WTC11 (cell line): ENCODE measurements around the gene CLDN6.

Experiments
- ATF3 ChIP-seq: sonication (generic); formaldehyde crosslinking; conservative IDR thresholded peaks from 2 replicates; pipeline ENCODE4 v1.8.1; 2022; ENCODE audit warnings: mild to moderate bottlenecking, missing genetic modification reagents
- CTCF ChIP-seq: fragments of 200-600 bp; IDR thresholded peaks from 2 replicates; pipeline ENCODE4 v1.8.0; 2022; ENCODE audit warnings: antibody characterized with exemption
- PRDM15 ChIP-seq: sonication (generic); formaldehyde crosslinking; IDR thresholded peaks from 2 replicates; pipeline ENCODE4 v1.8.0; 2022; ENCODE audit warnings: missing genetic modification reagents
- ZNF532 ChIP-seq: fragments of 250-450 bp; sonication (Bioruptor Pico); IDR thresholded peaks from 2 replicates; pipeline ENCODE4 v1.9.0; 2021; ENCODE audit warnings: mild to moderate bottlenecking, borderline replicate concordance

- TF ChIP-seq ZNF532 (CRISPR knock-in tag) = no peak
- no peak; the same call in 1 of the 2 replicates for TF ChIP-seq CTCF
- TF ChIP-seq ATF3 (CRISPR knock-in tag) = no peak
- no peak for TF ChIP-seq PRDM15
These were observed 4.3 kb upstream of the CLDN6 start for GRCh38 chr16:3022208-3022683.
